Measurements from ENCODE around the gene TMEM151B. TPM values are rescaled to one million over a fixed set of nuclear protein-coding genes. Genes with fewer than 3 reads are reported as not detected.

Gene TMEM151B
- polyA plus RNA-seq, 4 donors, result 0.62 to 1.5 (median 1.1) TPM

GRCh38 chr6:44262467-44263353 lies 7.5 kb upstream of the TMEM151B start:
- no peak for DNase-seq (ENCODE audit: low read depth in 4 of 4, low spot score in 3 of 4)

GRCh38 chr6:44263354-44264100 lies 6.7 kb upstream of the TMEM151B start:
- DNase-seq (ENCODE audit: low read depth in 4 of 4, low spot score in 3 of 4), result no peak

GRCh38 chr6:44264154-44265006 lies 5.9 kb upstream of the TMEM151B start:
- no peak for DNase-seq (ENCODE audit: low read depth in 4 of 4, low spot score in 3 of 4)

GRCh38 chr6:44265007-44265721 lies 5.1 kb upstream of the TMEM151B start, which contains the start of gene NFKBIE:
Gene NFKBIE, minus strand, starts transcription at chr6:44265551. Its CDS starts 205 bp downstream, at chr6:44265346.
- peak in 3 of 4 donors; percentile 83 to 85 (median 84) for DNase-seq (ENCODE audit: low read depth in 4 of 4, low spot score in 3 of 4)

- no peak for DNase-seq (ENCODE audit: low read depth in 4 of 4, low spot score in 3 of 4)
These were observed 4.5 kb upstream of the TMEM151B start for GRCh38 chr6:44265722-44266233.

GRCh38 chr6:44266347-44266746 lies 3.9 kb upstream of the TMEM151B start:
- DNase-seq (ENCODE audit: low read depth in 4 of 4, low spot score in 3 of 4), result no peak

GRCh38 chr6:44267252-44267651 lies 3.0 kb upstream of the TMEM151B start:
- DNase-seq (ENCODE audit: low read depth in 4 of 4, low spot score in 3 of 4), result no peak

- no peak for DNase-seq (ENCODE audit: low read depth in 4 of 4, low spot score in 3 of 4)
These were observed 2.1 kb upstream of the TMEM151B start for GRCh38 chr6:44268095-44268628.

- DNase-seq (ENCODE audit: low read depth in 4 of 4, low spot score in 3 of 4), result no peak
These were observed 901 bp upstream of the TMEM151B start for GRCh38 chr6:44269178-44269920.

GRCh38 chr6:44270526-44271405 lies 516 bp downstream of the TMEM151B start:
- DNase-seq (ENCODE audit: low read depth in 4 of 4, low spot score in 3 of 4), result no peak

GRCh38 chr6:44271406-44271723 lies 1.1 kb downstream of the TMEM151B start:
- DNase-seq (ENCODE audit: low read depth in 4 of 4, low spot score in 3 of 4), result no peak

- DNase-seq (ENCODE audit: low read depth in 4 of 4, low spot score in 3 of 4), result no peak
These were observed 1.7 kb downstream of the TMEM151B start for GRCh38 chr6:44271914-44272313.

GRCh38 chr6:44272529-44272928 lies 2.3 kb downstream of the TMEM151B start:
- DNase-seq (ENCODE audit: low read depth in 4 of 4, low spot score in 3 of 4), result no peak

- no peak for DNase-seq (ENCODE audit: low read depth in 4 of 4, low spot score in 3 of 4)
These were observed 2.8 kb downstream of the TMEM151B start for GRCh38 chr6:44272999-44273566.

- no peak for DNase-seq (ENCODE audit: low read depth in 4 of 4, low spot score in 3 of 4)
These were observed 3.4 kb downstream of the TMEM151B start for GRCh38 chr6:44273617-44274016.

GRCh38 chr6:44275271-44275748 lies 5.1 kb downstream of the TMEM151B start:
- DNase-seq (ENCODE audit: low read depth in 4 of 4, low spot score in 3 of 4), result no peak

Data from left renal pelvis (tissue), 4 donors.